ENCODE results near the gene PCAT7. TPM values are rescaled to one million over a fixed set of nuclear protein-coding genes. Genes with fewer than 3 reads are reported as not detected.

Gene PCAT7
- total RNA-seq, 4 donors from 2014 or later: not detected

- H3K9me3 ChIP-seq: no peaks in the 10 kb centered on the region
- intact Hi-C loops (cut with DNase I): no loop called here
- no peak for DNase-seq (ENCODE audit: extremely low spot score)
- H3K27me3 ChIP-seq: peaks cover 0 to 7% (median 0%) of the 10 kb centered on the region in 4 donors
- H3K4me1 ChIP-seq: no peaks in the 10 kb centered on the region
- 87% methylated on average over 3 of the region's 3 CpGs for WGBS
- no peak for TF ChIP-seq CTCF (IDR thresholded peaks at IDR 0.05)
- TF ChIP-seq POLR2AphosphoS5 (IDR thresholded peaks at IDR 0.05): no peak
- no peak for TF ChIP-seq EP300 (IDR thresholded peaks at IDR 0.05)
- TF ChIP-seq POLR2A (IDR thresholded peaks at IDR 0.05; ENCODE audit: low read depth): no peak
- no peak overlapping the region for H3K27ac ChIP-seq (replicated peaks in 1 of 4)
- no peak overlapping the region for H3K4me3 ChIP-seq
- no peaks in the 10 kb centered on the region for H3K36me3 ChIP-seq
Observed at GRCh38 chr9:94613003-94613402, 58.1 kb downstream of the PCAT7 start.

GRCh38 chr9:94619026-94619425 is 64.1 kb downstream of the PCAT7 start:
- Histone ChIP-seq H3K4me1 (peaks cover 3 to 12% (median 6%) of the 10 kb centered on the region in 4 donors), H3K4me3 (no peak overlapping the region), H3K27me3 (no peaks in the 10 kb centered on the region), H3K36me3 (no peaks in the 10 kb centered on the region), H3K27ac (replicated peaks in 1 of 4) (no peak overlapping the region), H3K9me3 (no peaks in the 10 kb centered on the region)
- DNase-seq (ENCODE audit: extremely low spot score): no peak
- intact Hi-C loops (cut with DNase I): no loop called here
- TF ChIP-seq CTCF (IDR thresholded peaks at IDR 0.05) (no peak), POLR2A (IDR thresholded peaks at IDR 0.05; ENCODE audit: low read depth) (no peak), EP300 (IDR thresholded peaks at IDR 0.05) (no peak), POLR2AphosphoS5 (IDR thresholded peaks at IDR 0.05) (no peak)
- WGBS: 32% methylated on average over 4 of the region's 4 CpGs

Small RNA genes within 50 kb of the gene (small RNA-seq; reads per million reads assigned to genes)
- 0 reads per million in 3 donors for gene RNU6-669P

Other genes with a start within 250 kb of the PCAT7 start
- gene NUTM2F, start 226.4 kb upstream of the PCAT7 start, total RNA-seq: not detected
- gene FBP2, start 38.7 kb downstream of the PCAT7 start, total RNA-seq: not detected
- 1 to 10 TPM; 1.2 to 4.6 (median 2.2) TPM for gene FBP1, start 84.4 kb downstream of the PCAT7 start, total RNA-seq
- gene AOPEP, start 171.6 kb downstream of the PCAT7 start, total RNA-seq: 100 to 1,000 TPM; 305 to 458 (median 419) TPM